ENCODE results near the gene FMNL2.

DNA sequence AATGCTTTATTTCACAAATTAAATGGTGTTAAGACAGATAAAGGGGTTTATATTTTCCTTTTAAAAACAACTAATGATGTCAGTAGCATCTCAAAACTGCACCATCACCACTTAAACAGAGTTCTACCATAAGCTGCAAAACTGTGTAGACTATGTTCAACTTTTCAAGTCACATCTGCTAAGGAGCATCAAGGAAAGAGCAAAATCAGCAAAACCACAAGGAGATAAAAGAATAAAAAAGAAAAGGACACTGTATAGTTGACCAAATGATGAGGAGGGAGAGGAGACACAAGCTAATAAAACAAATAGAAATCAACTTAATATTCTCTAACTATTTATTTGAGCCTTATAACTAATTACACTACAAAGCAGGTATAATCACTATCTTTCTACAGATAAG is 348.4 kb downstream of the FMNL2 start:
- no peak for TF ChIP-seq CTCF (IDR thresholded peaks at IDR 0.05)
- TF ChIP-seq POLR2A (IDR thresholded peaks at IDR 0.05): no peak
- TF ChIP-seq POLR2AphosphoS5 (IDR thresholded peaks at IDR 0.05): no peak

All from stomach (tissue), 4 donors.